Stimulated activated CD8-positive, alpha-beta memory T cell treated with anti-CD3 and anti-CD28 coated beads, Interleukin-12 subunit alpha, Interleukin-12 subunit beta, amount 100 ng/mL, for 4 hours (primary cell): ENCODE data around the gene SOHLH2.

Source experiments
- DNase-seq: peaks from one replicate; pipeline ENCODE4 v3.0.0-alpha.2; 2020; ENCODE audit warnings: low read depth

SOHLH2 gene

DNA sequence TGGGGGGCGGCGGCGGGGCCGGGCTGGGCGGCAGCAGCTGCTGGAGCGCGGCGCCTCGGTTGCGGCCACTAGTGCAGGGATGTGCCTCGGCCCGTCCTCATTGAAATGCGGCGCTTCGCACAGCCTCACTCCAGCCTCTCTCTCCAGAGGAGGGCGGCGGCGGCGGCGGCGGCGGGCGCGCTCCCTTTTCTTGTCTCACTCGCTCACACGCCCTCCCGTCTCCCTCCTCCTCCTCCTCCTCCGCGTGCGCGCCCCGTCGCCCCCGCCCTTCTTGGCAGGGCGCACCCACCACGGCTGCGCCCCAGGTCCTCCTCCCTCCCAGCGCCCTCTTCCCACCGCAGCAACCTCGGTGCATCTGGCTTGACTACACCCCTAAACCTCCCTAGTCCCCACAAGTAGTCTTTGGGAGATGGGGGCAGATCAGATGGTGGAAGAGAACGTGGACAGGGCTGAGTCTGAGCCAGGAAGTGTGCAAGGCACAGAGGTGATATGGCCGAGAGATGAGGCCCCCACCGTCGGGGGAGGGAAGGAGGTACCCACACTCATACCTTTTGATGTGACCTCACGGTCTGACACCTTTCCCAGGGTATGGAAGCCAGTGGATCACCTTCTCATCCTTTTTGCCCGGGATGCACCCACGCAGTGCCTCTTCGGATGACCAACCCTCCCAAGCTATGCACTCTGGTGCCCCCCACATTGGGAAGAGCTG is 83.0 kb downstream of the SOHLH2 start, which contains the start of gene DCLK1:
TSS of gene DCLK1 (minus strand) at position 161 of the 709 bp plus-strand sequence.
- no peak for DNase-seq

DNA sequence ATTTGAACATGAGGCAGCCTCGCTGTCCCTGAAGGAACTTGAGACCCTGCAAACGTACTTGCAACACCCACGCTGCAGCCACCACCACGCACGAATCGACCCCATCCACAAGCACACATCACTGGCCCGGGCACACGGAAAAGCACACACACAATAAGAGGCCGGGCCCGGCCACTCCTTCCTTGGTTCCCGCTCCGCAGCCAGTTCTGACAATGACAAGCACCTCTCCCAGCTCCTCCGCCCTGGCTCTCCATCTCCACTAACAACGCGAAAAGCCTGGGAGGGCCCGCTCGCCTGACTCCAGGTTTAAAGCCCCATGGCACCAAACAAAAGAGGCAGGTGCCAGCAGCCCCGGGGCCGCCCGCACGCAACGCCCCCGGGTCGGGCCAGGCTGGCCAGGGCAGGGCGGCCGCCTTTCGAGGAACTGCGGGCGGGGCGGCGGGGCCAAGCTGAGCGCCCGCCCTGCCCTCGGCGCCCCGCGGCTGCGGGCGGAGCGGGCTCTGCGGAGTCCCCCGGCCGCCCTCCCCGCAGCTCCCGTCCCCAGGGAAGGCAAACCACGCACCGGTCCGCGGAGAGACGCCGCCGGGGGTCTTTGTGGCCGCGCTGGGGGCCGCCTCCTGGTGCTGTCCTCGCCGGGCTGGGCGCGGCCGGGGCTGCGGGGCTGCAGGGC is 83.7 kb downstream of the SOHLH2 start:
- DNase-seq: no peak

DNA sequence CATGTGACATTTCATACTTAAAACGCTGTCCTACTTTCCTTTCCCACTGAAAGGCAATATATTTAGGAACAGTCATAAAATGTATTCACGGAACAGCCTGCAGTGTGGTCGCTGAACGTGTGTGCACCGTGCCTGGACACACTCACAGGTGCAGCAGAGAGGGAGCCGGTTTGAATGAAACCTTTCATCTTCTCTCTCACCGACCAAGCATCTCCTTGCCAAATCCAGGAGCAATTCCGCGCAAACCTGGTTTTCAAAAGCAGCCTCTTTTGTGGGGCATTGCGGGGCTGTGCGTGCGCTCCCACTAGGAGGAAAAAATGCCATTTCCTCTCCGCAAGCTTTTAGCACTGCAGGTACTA is 84.2 kb downstream of the SOHLH2 start:
- no peak for DNase-seq

DNA sequence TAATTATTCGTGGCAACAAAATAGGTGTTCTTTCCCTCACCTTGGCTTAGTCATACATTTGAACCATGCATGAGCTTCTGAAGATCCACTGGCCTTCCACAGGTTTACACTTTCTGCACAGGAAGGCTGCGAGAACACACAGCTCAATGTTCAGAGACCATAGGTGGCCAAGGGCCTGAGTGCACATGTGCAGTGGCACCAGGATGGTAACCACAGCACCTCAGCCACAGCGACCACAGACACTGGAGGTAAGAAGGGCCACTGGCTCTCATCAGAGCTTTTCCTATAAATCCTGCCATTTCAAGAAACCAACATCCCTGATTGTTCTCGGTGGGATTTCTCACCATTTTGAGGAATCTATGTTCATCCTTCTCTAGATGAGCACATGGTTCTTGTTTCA is 84.8 kb downstream of the SOHLH2 start:
- DNase-seq: no peak

DNA sequence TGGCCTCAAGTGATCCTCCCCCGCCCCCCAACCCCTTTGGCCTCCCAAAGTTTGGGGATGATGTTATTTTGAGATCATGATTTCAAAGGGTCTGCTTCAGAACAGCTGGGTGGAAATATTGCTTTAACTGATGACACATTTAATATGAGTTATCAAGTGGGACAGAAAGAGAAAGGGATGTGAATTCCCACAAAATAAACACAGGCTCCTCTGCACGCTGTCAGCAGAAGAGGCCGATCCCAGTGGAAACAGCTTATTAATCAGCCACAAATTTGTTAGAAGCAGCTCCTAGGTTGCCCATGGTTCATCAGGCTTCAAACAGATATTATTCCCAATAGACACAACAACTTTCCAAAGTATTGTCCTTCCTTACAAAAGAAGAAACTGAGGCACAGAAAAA is 87.9 kb downstream of the SOHLH2 start:
- DNase-seq: no peak

DNA sequence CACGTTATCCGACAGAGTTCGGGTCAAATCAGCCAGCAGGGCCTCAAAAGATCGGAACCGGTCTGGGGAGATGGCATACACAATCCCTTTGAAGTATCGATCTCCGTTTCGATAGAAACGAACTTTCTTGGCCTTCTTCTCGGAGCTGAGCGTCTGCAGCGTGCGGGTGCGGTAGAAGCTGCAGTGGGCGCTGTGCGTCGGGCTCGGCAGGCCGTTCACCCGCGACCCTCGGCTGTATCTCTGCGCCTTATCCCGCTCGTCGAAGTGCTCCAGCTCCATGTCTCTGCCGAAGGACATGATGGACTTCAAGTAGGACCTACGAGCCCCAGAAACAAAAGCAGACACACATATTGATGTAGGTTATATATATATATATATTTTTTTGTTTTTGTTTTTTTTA is 88.5 kb downstream of the SOHLH2 start:
- no peak for DNase-seq

DNA sequence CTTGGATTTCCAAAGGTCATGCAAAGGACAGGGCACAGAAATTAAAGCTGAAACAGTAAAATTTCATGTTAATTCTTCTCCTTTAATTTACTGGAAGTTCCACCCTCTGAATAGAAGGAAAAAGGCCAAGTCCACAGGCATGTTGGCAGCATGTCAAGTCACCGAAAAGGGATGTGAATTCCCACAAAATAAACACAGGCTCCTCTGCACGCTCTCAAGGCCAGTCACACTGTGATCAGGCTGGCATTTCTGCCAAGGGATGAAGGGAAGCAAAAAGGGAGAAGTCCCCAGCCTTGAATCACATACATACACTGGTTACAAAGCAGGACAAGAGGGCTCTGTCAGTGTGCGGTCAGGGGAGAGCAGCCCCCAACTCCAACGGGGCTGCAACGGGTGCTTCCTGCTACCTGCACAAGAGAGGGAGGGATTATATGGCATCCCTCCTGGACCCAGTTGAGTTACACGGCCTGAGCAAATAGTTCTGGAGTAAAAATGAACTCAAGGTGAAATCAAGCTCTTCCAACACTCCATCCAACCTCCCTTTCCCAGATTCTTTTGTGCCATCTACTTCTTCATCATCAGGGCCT is 90.0 kb downstream of the SOHLH2 start:
- no peak for DNase-seq
